ENCODE measurements around the gene HS1BP3. TPM values are rescaled to one million over a fixed set of nuclear protein-coding genes. Genes with fewer than 3 reads are reported as not detected.

Gene HS1BP3
- total and polyA plus RNA-seq, 2 of the 13 experiments (the other 11 are each of a cell fraction or from before 2014, with no cell fraction given) = 15.2 to 22.0 TPM

DNA sequence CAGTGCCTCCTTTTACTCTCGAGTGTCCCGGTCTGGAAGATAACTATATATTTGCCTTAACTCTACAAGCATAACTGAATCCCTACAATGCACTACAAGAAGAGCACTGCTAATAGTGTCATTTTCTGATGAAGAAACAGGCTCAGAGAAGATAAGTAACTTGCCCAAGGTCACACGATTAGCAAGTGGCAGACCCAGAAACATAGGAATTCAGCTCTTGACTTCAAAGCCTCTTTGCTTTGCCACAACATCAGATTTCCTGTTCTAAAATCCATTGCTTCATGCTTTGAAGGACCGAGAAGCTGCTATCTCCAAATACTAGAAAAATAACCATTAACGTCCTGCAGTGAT lies 65.6 kb downstream of the HS1BP3 start (continued):
- TF ChIP-seq TCF7L2 (IDR thresholded peaks at IDR 0.05; ENCODE audit: low read depth, low read length) (peak; percentile 73; the same call in 1 of the 2 replicates), ELF3 (CRISPR knock-in tag; IDR thresholded peaks at IDR 0.05) (peak; percentile 32; the same call in 1 of the 2 replicates), NCOA2 (CRISPR knock-in tag; IDR thresholded peaks at IDR 0.05) (peak; percentile 95), RCOR2 (CRISPR knock-in tag; IDR thresholded peaks at IDR 0.05) (0 out of 2 replicates have a peak, but pooled peaks have one; percentile 33), RXRB (CRISPR knock-in tag; IDR thresholded peaks at IDR 0.05; ENCODE audit: borderline replicate concordance) (peak; percentile 68), GATAD2A (CRISPR knock-in tag; IDR thresholded peaks at IDR 0.05) (peak; percentile 77), ZNF335 (CRISPR knock-in tag; IDR thresholded peaks at IDR 0.05) (0 out of 2 replicates have a peak, but pooled peaks have one; percentile 21), ZNF446 (CRISPR knock-in tag; IDR thresholded peaks at IDR 0.05) (no peak), MED8 (CRISPR knock-in tag; IDR thresholded peaks at IDR 0.05; ENCODE audit: insufficient replicate concordance) (no peak), ZNF737 (CRISPR knock-in tag; IDR thresholded peaks at IDR 0.05; ENCODE audit: borderline replicate concordance) (no peak), ATAD3A (CRISPR knock-in tag; IDR thresholded peaks at IDR 0.05) (no peak), ZNF44 (CRISPR knock-in tag; IDR thresholded peaks at IDR 0.05) (peak; percentile 94; the same call in 1 of the 2 replicates)
- TF ChIP-seq, protein P1, sequence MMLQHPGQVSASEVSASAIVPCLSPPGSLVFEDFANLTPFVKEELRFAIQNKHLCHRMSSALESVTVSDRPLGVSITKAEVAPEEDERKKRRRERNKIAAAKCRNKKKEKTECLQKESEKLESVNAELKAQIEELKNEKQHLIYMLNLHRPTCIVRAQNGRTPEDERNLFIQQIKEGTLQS (CRISPR knock-in tag; IDR thresholded peaks at IDR 0.05) = 0 out of 2 replicates have a peak, but pooled peaks have one; percentile 23
- TF ChIP-seq, protein P2, sequence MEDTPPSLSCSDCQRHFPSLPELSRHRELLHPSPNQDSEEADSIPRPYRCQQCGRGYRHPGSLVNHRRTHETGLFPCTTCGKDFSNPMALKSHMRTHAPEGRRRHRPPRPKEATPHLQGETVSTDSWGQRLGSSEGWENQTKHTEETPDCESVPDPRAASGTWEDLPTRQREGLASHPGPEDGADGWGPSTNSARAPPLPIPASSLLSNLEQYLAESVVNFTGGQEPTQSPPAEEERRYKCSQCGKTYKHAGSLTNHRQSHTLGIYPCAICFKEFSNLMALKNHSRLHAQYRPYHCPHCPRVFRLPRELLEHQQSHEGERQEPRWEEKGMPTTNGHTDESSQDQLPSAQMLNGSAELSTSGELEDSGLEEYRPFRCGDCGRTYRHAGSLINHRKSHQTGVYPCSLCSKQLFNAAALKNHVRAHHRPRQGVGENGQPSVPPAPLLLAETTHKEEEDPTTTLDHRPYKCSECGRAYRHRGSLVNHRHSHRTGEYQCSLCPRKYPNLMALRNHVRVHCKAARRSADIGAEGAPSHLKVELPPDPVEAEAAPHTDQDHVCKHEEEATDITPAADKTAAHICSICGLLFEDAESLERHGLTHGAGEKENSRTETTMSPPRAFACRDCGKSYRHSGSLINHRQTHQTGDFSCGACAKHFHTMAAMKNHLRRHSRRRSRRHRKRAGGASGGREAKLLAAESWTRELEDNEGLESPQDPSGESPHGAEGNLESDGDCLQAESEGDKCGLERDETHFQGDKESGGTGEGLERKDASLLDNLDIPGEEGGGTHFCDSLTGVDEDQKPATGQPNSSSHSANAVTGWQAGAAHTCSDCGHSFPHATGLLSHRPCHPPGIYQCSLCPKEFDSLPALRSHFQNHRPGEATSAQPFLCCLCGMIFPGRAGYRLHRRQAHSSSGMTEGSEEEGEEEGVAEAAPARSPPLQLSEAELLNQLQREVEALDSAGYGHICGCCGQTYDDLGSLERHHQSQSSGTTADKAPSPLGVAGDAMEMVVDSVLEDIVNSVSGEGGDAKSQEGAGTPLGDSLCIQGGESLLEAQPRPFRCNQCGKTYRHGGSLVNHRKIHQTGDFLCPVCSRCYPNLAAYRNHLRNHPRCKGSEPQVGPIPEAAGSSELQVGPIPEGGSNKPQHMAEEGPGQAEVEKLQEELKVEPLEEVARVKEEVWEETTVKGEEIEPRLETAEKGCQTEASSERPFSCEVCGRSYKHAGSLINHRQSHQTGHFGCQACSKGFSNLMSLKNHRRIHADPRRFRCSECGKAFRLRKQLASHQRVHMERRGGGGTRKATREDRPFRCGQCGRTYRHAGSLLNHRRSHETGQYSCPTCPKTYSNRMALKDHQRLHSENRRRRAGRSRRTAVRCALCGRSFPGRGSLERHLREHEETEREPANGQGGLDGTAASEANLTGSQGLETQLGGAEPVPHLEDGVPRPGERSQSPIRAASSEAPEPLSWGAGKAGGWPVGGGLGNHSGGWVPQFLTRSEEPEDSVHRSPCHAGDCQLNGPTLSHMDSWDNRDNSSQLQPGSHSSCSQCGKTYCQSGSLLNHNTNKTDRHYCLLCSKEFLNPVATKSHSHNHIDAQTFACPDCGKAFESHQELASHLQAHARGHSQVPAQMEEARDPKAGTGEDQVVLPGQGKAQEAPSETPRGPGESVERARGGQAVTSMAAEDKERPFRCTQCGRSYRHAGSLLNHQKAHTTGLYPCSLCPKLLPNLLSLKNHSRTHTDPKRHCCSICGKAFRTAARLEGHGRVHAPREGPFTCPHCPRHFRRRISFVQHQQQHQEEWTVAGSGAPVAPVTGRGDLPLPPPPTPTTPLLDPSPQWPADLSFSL (CRISPR knock-in tag; IDR thresholded peaks at IDR 0.05) = 0 out of 2 replicates have a peak, but pooled peaks have one; percentile 8
- TF ChIP-seq, protein P3, sequence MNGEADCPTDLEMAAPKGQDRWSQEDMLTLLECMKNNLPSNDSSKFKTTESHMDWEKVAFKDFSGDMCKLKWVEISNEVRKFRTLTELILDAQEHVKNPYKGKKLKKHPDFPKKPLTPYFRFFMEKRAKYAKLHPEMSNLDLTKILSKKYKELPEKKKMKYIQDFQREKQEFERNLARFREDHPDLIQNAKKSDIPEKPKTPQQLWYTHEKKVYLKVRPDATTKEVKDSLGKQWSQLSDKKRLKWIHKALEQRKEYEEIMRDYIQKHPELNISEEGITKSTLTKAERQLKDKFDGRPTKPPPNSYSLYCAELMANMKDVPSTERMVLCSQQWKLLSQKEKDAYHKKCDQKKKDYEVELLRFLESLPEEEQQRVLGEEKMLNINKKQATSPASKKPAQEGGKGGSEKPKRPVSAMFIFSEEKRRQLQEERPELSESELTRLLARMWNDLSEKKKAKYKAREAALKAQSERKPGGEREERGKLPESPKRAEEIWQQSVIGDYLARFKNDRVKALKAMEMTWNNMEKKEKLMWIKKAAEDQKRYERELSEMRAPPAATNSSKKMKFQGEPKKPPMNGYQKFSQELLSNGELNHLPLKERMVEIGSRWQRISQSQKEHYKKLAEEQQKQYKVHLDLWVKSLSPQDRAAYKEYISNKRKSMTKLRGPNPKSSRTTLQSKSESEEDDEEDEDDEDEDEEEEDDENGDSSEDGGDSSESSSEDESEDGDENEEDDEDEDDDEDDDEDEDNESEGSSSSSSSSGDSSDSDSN (CRISPR knock-in tag; IDR thresholded peaks at IDR 0.05) = peak; percentile 12; the same call in 1 of the 2 replicates
- TF ChIP-seq, protein P4, sequence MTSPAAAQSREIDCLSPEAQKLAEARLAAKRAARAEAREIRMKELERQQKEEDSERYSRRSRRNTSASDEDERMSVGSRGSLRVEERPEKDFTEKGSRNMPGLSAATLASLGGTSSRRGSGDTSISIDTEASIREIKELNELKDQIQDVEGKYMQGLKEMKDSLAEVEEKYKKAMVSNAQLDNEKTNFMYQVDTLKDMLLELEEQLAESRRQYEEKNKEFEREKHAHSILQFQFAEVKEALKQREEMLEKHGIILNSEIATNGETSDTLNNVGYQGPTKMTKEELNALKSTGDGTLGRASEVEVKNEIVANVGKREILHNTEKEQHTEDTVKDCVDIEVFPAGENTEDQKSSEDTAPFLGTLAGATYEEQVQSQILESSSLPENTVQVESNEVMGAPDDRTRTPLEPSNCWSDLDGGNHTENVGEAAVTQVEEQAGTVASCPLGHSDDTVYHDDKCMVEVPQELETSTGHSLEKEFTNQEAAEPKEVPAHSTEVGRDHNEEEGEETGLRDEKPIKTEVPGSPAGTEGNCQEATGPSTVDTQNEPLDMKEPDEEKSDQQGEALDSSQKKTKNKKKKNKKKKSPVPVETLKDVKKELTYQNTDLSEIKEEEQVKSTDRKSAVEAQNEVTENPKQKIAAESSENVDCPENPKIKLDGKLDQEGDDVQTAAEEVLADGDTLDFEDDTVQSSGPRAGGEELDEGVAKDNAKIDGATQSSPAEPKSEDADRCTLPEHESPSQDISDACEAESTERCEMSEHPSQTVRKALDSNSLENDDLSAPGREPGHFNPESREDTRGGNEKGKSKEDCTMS (CRISPR knock-in tag; conservative IDR thresholded peaks at IDR 0.05) = no peak

Measured in HepG2 (cell line).